C4-2B (cell line): ENCODE measurements around the gene OR2T6.

Experiments used
- H3K27ac ChIP-seq: fragments of 450-650 bp; 2 replicates; pipeline ENCODE4 v1.5.1; 2017
- ZFX ChIP-seq: fragments of 450-650 bp; IDR thresholded peaks from 2 replicates; pipeline ENCODE4 v1.6.1; 2017
- TF ChIP-seq, protein P1 (sequence below): fragments of 450-650 bp; conservative IDR thresholded peaks from 2 replicates; pipeline ENCODE4 v1.5.1; 2017; ENCODE audit warnings: mild to moderate bottlenecking

The OR2T6 gene

DNA sequence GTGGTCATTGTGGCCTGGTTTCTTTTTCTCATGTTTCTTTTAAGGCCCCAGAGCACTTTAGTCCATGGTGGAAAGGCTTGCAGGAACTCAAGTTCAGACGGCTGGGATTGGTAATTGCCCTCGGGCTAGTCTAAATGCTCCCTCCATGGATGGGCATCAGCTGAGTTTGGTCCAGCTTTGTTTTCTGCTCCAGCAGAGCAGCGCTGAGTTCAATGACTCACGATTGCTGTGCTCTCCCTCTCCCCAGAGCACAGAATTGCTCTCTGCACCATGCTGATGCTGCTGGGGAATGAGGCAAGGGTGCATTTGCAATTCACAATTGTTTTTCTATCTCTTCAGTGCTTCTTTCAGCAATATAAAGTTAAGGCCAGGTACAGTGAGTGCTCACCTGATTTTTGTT lies 1.8 kb upstream of the OR2T6 start:
- H3K27ac ChIP-seq: no peak overlapping the region
- TF ChIP-seq, protein P1, sequence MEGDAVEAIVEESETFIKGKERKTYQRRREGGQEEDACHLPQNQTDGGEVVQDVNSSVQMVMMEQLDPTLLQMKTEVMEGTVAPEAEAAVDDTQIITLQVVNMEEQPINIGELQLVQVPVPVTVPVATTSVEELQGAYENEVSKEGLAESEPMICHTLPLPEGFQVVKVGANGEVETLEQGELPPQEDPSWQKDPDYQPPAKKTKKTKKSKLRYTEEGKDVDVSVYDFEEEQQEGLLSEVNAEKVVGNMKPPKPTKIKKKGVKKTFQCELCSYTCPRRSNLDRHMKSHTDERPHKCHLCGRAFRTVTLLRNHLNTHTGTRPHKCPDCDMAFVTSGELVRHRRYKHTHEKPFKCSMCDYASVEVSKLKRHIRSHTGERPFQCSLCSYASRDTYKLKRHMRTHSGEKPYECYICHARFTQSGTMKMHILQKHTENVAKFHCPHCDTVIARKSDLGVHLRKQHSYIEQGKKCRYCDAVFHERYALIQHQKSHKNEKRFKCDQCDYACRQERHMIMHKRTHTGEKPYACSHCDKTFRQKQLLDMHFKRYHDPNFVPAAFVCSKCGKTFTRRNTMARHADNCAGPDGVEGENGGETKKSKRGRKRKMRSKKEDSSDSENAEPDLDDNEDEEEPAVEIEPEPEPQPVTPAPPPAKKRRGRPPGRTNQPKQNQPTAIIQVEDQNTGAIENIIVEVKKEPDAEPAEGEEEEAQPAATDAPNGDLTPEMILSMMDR: no peak

DNA sequence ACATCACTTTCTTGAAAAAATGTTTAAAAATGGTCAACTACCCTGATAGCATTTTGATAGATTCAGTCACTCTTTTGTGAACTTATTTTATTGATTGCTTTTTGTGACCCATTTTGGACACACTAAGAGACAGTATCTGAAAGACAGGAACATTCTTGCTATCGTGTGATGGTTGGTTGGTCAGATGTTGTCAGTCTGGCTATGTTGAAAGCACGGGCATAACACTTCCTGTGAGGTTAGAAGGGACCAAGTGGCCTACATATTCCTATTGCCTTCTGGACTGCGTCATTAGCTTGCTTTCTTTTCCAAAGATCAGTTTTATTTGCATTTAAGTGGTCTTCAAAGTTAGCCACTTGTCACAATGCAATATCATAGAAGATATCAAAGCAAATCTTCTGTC lies 1.4 kb downstream of the OR2T6 start:
- H3K27ac ChIP-seq: no peak overlapping the region
- no peak for TF ChIP-seq ZFX
- TF ChIP-seq, protein P1: no peak

DNA sequence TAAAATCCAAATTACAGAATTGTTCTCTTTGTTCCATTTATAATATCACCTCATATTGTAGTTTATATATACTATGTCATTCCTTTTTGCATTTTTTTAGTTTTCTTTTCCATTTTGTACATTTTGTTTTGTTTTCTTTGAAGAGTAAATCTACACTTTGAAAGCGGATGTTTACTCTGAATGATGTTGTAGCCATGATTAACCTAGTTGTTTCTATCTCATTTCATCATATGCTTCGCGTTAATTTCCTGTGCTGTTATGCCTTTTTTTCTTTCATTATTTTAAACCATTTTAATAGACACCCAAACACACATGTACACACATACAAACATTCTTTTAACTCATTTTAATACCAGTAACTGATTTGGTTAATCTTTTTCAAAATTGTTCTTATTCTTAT lies 5.3 kb downstream of the OR2T6 start:
- H3K27ac ChIP-seq: no peak overlapping the region
- TF ChIP-seq ZFX: no peak
- TF ChIP-seq, protein P1: no peak

DNA sequence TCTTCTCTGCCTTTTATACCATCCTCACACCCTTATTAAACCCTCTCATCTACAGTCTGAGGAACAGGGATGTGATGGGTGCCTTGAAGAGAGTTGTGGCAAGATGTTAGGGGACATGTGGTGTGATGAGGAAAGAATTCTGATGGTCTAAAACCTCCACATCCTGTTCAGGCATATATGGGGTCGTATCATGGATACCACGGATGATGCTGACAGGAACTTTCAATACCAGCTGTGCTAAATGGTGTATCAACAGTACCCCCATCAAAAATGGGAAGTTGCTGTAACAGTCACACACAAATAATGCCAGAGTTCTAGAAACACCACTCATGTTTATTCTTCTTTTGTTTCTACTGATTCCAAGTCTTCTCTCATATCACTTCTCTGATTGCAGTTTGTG lies 12.9 kb downstream of the OR2T6 start:
- TF ChIP-seq, protein P1: no peak
- TF ChIP-seq ZFX: no peak
- no peak overlapping the region for H3K27ac ChIP-seq

DNA sequence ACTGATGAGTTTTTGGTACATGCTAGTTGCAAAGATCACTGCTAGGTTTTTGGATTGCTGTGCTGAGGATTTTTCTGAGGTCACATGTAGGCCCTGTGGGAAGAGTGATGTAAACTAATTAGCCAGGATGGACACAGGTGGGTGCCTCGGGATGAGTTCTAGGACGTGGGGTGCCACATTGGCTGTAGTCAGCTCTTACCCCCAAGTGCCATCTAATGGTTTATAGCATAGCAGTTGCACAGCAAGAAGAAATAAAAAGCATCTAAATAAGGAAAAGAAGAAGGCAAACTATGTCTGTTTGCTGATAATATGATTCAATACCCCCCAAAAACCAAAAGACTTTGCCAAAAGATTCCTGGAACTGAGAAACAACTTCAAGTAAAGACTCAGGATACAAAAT lies 17.5 kb downstream of the OR2T6 start:
- TF ChIP-seq ZFX: no peak
- TF ChIP-seq, protein P1: no peak
- H3K27ac ChIP-seq: no peak overlapping the region

DNA sequence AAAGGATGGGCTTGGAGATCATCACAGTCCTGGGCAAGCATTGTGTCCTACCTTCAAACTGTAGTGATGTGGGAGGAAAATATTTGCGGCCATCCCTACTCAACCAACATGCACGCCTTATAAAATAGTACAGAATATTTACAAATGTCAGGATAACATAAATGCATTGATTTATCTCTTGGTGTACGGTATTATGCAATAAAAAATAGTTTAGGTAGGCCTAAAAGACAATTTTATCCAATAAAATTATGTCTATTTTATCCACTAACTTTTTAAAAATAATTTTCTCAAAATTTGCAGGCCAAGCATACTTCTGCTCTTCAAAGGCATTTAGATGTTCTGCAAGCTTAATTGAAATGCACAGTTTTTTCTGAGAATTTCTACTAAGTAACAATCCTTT lies 27.2 kb downstream of the OR2T6 start, which contains the start of gene OR2T1:
Gene OR2T1 (plus strand): TSS at position 301 of the 400 bp plus-strand sequence. CDS start 3,100 bp downstream, outside the sequence.
- TF ChIP-seq ZFX: no peak
- TF ChIP-seq, protein P1: no peak
- H3K27ac ChIP-seq: no peak within 1 kb of the TSS

DNA sequence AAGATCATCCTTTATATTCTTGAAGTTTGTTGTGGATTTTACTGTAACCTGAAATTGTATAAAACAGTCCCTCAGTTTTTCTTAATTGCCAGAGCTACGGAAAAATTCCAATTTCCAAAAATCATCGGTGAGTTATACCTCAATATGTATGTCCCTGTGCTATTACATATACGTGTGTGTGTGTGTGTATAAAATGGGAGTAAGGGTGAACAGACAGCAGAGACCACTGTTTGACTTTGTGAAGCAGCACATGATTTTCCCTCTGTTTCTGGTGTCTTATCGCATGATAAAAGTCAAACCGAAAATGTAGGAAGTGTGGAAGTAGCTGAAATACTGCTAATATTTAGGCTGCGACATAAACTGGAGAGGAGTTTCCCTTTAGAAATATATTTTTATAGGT lies 28.5 kb downstream of the OR2T6 start:
- TF ChIP-seq, protein P1: no peak
- TF ChIP-seq ZFX: no peak
- no peak overlapping the region for H3K27ac ChIP-seq
